Measurements from ENCODE around the gene ACTBL2. TPM values are rescaled to one million over a fixed set of nuclear protein-coding genes. Genes with fewer than 3 reads are reported as not detected.

The ACTBL2 gene
- total and polyA plus RNA-seq, 4 donors, result 0.04 to 0.29 (median 0.09) TPM; not detected in 1

GRCh38 chr5:57458443-57458842 lies 24.2 kb downstream of the ACTBL2 start:
- peaks cover 0 to 12% (median 2%) of the 10 kb centered on the region in 5 donors for H3K4me1 ChIP-seq (ENCODE audit: control insufficient read depth in 5 of 5, insufficient read depth in 5 of 5, low read length in 5 of 5)
- TF ChIP-seq CTCF (IDR thresholded peaks at IDR 0.05; ENCODE audit: control extremely low read depth, extremely low read depth), result no peak
- DNase-seq, result no peak
- H3K9ac ChIP-seq (ENCODE audit: insufficient read depth in 1 of 2, low read length in 2 of 2), result no peak overlapping the region
- H3K4me3 ChIP-seq, result no peak overlapping the region
- H3K36me3 ChIP-seq (ENCODE audit: control insufficient read depth in 4 of 4, insufficient read depth in 4 of 4, low read length in 4 of 4), result no peaks in the 10 kb centered on the region
- ATAC-seq (ENCODE audit: insufficient read depth, low FRiP score), result no peak
- H3K9me3 ChIP-seq (ENCODE audit: control insufficient read depth in 4 of 4, insufficient read depth in 3 of 4, low read length in 3 of 4), result peaks cover 0 to 2% (median 0%) of the 10 kb centered on the region in 4 donors
- no peaks in the 10 kb centered on the region for H3K27me3 ChIP-seq (ENCODE audit: control insufficient read depth in 3 of 3, insufficient read depth in 3 of 3, low read length in 2 of 3)
- no peak overlapping the region for H3K27ac ChIP-seq (ENCODE audit: low read depth in 1 of 2, low read length in 1 of 2)

GRCh38 chr5:57456531-57457135 lies 26.0 kb downstream of the ACTBL2 start:
- ATAC-seq (ENCODE audit: insufficient read depth, low FRiP score) (no peak), DNase-seq (no peak)
- H3K4me1 ChIP-seq (ENCODE audit: control insufficient read depth in 5 of 5, insufficient read depth in 5 of 5, low read length in 5 of 5), result peaks cover 0 to 29% (median 3%) of the 10 kb centered on the region in 5 donors
- no peaks in the 10 kb centered on the region for H3K36me3 ChIP-seq (ENCODE audit: control insufficient read depth in 4 of 4, insufficient read depth in 4 of 4, low read length in 4 of 4)
- 75 to 83% methylated on average over 5 of the region's 5 CpGs for WGBS, 2 donors
- no peak overlapping the region for H3K27ac ChIP-seq (ENCODE audit: low read depth in 1 of 2, low read length in 1 of 2)
- H3K9me3 ChIP-seq (ENCODE audit: control insufficient read depth in 4 of 4, insufficient read depth in 3 of 4, low read length in 3 of 4), result peaks cover 0 to 2% (median 0%) of the 10 kb centered on the region in 4 donors
- H3K9ac ChIP-seq (ENCODE audit: insufficient read depth in 1 of 2, low read length in 2 of 2), result no peak overlapping the region
- H3K27me3 ChIP-seq (ENCODE audit: control insufficient read depth in 3 of 3, insufficient read depth in 3 of 3, low read length in 2 of 3), result no peaks in the 10 kb centered on the region
- TF ChIP-seq CTCF (IDR thresholded peaks at IDR 0.05; ENCODE audit: control extremely low read depth, extremely low read depth), result no peak
- no peak overlapping the region for H3K4me3 ChIP-seq

GRCh38 chr5:57455511-57456455 lies 26.8 kb downstream of the ACTBL2 start:
- Histone ChIP-seq H3K9ac (ENCODE audit: insufficient read depth in 1 of 2, low read length in 2 of 2) (no peak overlapping the region), H3K9me3 (ENCODE audit: control insufficient read depth in 4 of 4, insufficient read depth in 3 of 4, low read length in 3 of 4) (no peaks in the 10 kb centered on the region), H3K36me3 (ENCODE audit: control insufficient read depth in 4 of 4, insufficient read depth in 4 of 4, low read length in 4 of 4) (no peaks in the 10 kb centered on the region), H3K27ac (ENCODE audit: low read depth in 1 of 2, low read length in 1 of 2) (no peak overlapping the region), H3K4me3 (no peak overlapping the region), H3K4me1 (ENCODE audit: control insufficient read depth in 5 of 5, insufficient read depth in 5 of 5, low read length in 5 of 5) (peaks cover 0 to 38% (median 7%) of the 10 kb centered on the region in 5 donors), H3K27me3 (ENCODE audit: control insufficient read depth in 3 of 3, insufficient read depth in 3 of 3, low read length in 2 of 3) (no peaks in the 10 kb centered on the region)
- TF ChIP-seq CTCF (IDR thresholded peaks at IDR 0.05; ENCODE audit: control extremely low read depth, extremely low read depth), result no peak
- ATAC-seq (ENCODE audit: insufficient read depth, low FRiP score) (no peak), DNase-seq (no peak)
- WGBS, 2 donors, result 91 to 92% methylated on average over 16 of the region's 16 CpGs

All from lung (tissue), 12 donors.